Neural cell (in vitro differentiated cells): ENCODE results near the gene CCR7.

Experiments used
- CTCF ChIP-seq: fragments of 450-650 bp; IDR thresholded peaks from 2 replicates; pipeline ENCODE4 v1.5.1; 2014; ENCODE audit warnings: antibody characterized with exemption, mild to moderate bottlenecking, moderate library complexity; ENCODE audit not compliant: poor library complexity, severe bottlenecking
- EP300 ChIP-seq: fragments of 450-650 bp; conservative IDR thresholded peaks from 2 replicates; pipeline ENCODE4 v1.6.1; 2014; ENCODE audit warnings: antibody characterized with exemption, mild to moderate bottlenecking, moderate library complexity; ENCODE audit not compliant: poor library complexity, severe bottlenecking
- EZH2 ChIP-seq: fragments of 200-600, 300-800 bp; shearing (Covaris generic), sonication (generic); IDR thresholded peaks from 2 replicates; pipeline ENCODE4 v1.6.1; 2014; ENCODE audit warnings: antibody characterized with exemption, low read length, borderline replicate concordance, mild to moderate bottlenecking; ENCODE audit not compliant: insufficient read depth, poor library complexity, severe bottlenecking
- MXI1 ChIP-seq: fragments of 450-650 bp; conservative IDR thresholded peaks from 2 replicates; pipeline ENCODE4 v1.6.1; 2014; ENCODE audit warnings: antibody characterized with exemption, mild to moderate bottlenecking; ENCODE audit not compliant: poor library complexity, severe bottlenecking
- POLR2AphosphoS5 ChIP-seq: IDR thresholded peaks from 2 replicates; pipeline ENCODE4 v1.6.1; 2012
- RAD21 ChIP-seq: fragments of 450-650 bp; conservative IDR thresholded peaks from 2 replicates; pipeline ENCODE4 v1.6.1; 2014; ENCODE audit warnings: antibody characterized with exemption, mild to moderate bottlenecking, moderate library complexity
- REST ChIP-seq: IDR thresholded peaks from 2 replicates; pipeline ENCODE4 v1.6.1; 2012; ENCODE audit warnings: borderline replicate concordance
- SMC3 ChIP-seq: fragments of 450-650 bp; conservative IDR thresholded peaks from 2 replicates; pipeline ENCODE4 v1.6.1; 2014; ENCODE audit warnings: antibody characterized with exemption, mild to moderate bottlenecking, moderate library complexity; ENCODE audit not compliant: poor library complexity
- TAF1 ChIP-seq: IDR thresholded peaks from 2 replicates; pipeline ENCODE4 v1.6.1; 2012; ENCODE audit warnings: low read depth

DNA sequence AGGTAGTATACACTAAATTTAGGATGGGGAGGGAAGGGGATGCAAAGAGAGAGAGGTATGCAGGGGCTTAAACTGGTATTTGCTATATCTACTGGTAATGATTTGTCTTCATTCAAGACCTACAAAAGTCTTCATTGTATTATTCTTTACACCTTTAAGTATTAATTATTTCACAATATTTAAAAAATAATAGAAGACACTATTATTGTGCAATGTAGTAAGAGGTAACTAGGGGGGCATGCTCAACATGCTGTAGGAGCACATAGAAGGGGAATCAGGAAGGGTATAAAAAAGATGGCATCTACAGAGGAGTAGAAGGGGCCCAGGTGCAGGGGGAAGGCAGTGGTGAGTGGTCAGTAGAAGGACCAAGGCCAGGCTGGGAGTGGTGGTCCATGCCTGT lies 14.9 kb upstream of the CCR7 start:
- TF ChIP-seq EZH2: no peak
- TF ChIP-seq CTCF: no peak
- TF ChIP-seq EP300: no peak
- TF ChIP-seq RAD21: no peak
- no peak for TF ChIP-seq POLR2AphosphoS5
- no peak for TF ChIP-seq REST
- no peak for TF ChIP-seq SMC3
- TF ChIP-seq TAF1: no peak
- no peak for TF ChIP-seq MXI1
